GM12891 (cell line): ENCODE measurements around the gene MRPS23. TPM values are rescaled to one million over a fixed set of nuclear protein-coding genes. Genes with fewer than 3 reads are reported as not detected.

Experiments used
- DNase-seq: peaks from one replicate; pipeline ENCODE4 v3.0.0; 2011; ENCODE audit warnings: low spot score; ENCODE audit not compliant: insufficient read length
- FAIRE-seq: peaks from 2 replicates; lab custom pipeline; 2011; peaks lifted over from hg19 to GRCh38; lab: Jason Lieb, UNC
- PAX5 ChIP-seq: IDR thresholded peaks from 2 replicates; pipeline ENCODE4 v1.6.1; 2011; ENCODE audit warnings: low read length, moderate library complexity, mild to moderate bottlenecking; ENCODE audit not compliant: insufficient read depth, severe bottlenecking
- POLR2A ChIP-seq: IDR thresholded peaks from 2 replicates; pipeline ENCODE4 v1.6.1; 2011; ENCODE audit warnings: low read depth, low read length, control low read depth
- POLR2AphosphoS5 ChIP-seq: IDR thresholded peaks from 2 replicates; pipeline ENCODE4 v1.6.1; 2011; ENCODE audit warnings: low read depth, low read length, control low read depth
- POU2F2 ChIP-seq: IDR thresholded peaks from 2 replicates; pipeline ENCODE4 v1.6.1; 2011; ENCODE audit warnings: low read depth, mild to moderate bottlenecking, control low read depth, low read length, moderate library complexity
- SPI1 ChIP-seq: IDR thresholded peaks from 2 replicates; pipeline ENCODE4 v1.6.1; 2011; ENCODE audit warnings: low read depth, low read length, control low read depth
- TAF1 ChIP-seq: IDR thresholded peaks from 2 replicates; pipeline ENCODE4 v1.6.1; 2011; ENCODE audit warnings: low read depth, low read length, control low read depth
- polyA plus RNA-seq: library from polyadenylated mRNA; unstranded; fragments of >200 nt; gene quantifications from one replicate; pipeline ENCODE4 v1.2.1, GENCODE V29; 2012; ENCODE audit warnings: low read depth, missing spikeins, inconsistent platforms; ENCODE audit not compliant: missing spikeins

MRPS23 gene
- 68.2 TPM for polyA plus RNA-seq

- FAIRE-seq (peak; percentile 97), DNase-seq (peak; percentile 92)
- TF ChIP-seq POLR2A = peak; percentile 83
- TF ChIP-seq SPI1 = no peak
- TF ChIP-seq TAF1 = peak; percentile 67
- peak; percentile 81 for TF ChIP-seq POU2F2
- peak; percentile 81 for TF ChIP-seq POLR2AphosphoS5
These were observed at the start of gene MRPS23 for GRCh38 chr17:57849874-57850754. Gene MRPS23 (minus strand): TSS chr17:57850044. CDS start chr17:57850010, 34 bp downstream.

DNA sequence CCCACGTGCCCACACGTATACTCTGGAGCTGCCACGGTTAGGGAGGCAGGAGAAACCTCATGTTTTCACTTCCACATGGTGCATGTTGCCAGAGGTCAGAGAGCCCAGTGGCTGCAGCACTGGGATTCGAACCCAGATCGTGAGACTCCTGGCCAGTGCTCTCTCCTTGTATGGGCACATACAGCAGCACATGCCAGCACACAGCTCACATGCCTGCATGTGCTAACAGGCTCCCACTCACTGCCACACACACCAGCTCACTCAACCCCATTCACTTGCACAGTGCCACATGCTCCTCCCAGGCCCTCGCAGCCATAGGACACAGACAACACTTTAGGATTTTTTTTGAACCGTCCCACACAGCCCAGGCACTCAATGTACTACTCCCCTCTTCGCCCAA lies 49.5 kb upstream of the MRPS23 start:
- FAIRE-seq (no peak), DNase-seq (no peak)
- TF ChIP-seq TAF1 (no peak), PAX5 (no peak), POLR2A (no peak), POU2F2 (no peak), POLR2AphosphoS5 (no peak), SPI1 (no peak)

- FAIRE-seq (no peak), DNase-seq (no peak)
- no peak for TF ChIP-seq PAX5
- no peak for TF ChIP-seq TAF1
- no peak for TF ChIP-seq POLR2AphosphoS5
- TF ChIP-seq POLR2A = no peak
- no peak for TF ChIP-seq SPI1
- no peak for TF ChIP-seq POU2F2
These were observed 48.9 kb upstream of the MRPS23 start for GRCh38 chr17:57898487-57899311.

- FAIRE-seq = no peak
- DNase-seq = no peak
- TF ChIP-seq POU2F2 = no peak
- TF ChIP-seq POLR2A = no peak
- TF ChIP-seq SPI1 = no peak
- no peak for TF ChIP-seq POLR2AphosphoS5
- no peak for TF ChIP-seq PAX5
- TF ChIP-seq TAF1 = no peak
These were observed 45.7 kb upstream of the MRPS23 start for GRCh38 chr17:57895382-57896060.

- TF ChIP-seq POU2F2 = no peak
- no peak for TF ChIP-seq TAF1
- TF ChIP-seq POLR2AphosphoS5 = no peak
- no peak for TF ChIP-seq POLR2A
- TF ChIP-seq SPI1 = no peak
- TF ChIP-seq PAX5 = no peak
- no peak for DNase-seq
- FAIRE-seq = peak; percentile 84
These were observed 45.0 kb upstream of the MRPS23 start for GRCh38 chr17:57894848-57895247.

- DNase-seq = no peak
- FAIRE-seq = peak; percentile 86
- TF ChIP-seq TAF1 = no peak
- TF ChIP-seq POLR2A = no peak
- TF ChIP-seq POLR2AphosphoS5 = no peak
- TF ChIP-seq PAX5 = no peak
- no peak for TF ChIP-seq POU2F2
- TF ChIP-seq SPI1 = no peak
These were observed 43.2 kb upstream of the MRPS23 start for GRCh38 chr17:57892820-57893595.

GRCh38 chr17:57892146-57892819 lies 42.4 kb upstream of the MRPS23 start:
- TF ChIP-seq SPI1 (no peak), POLR2AphosphoS5 (no peak), POU2F2 (no peak), TAF1 (no peak), PAX5 (no peak), POLR2A (no peak)
- no peak for FAIRE-seq

DNA sequence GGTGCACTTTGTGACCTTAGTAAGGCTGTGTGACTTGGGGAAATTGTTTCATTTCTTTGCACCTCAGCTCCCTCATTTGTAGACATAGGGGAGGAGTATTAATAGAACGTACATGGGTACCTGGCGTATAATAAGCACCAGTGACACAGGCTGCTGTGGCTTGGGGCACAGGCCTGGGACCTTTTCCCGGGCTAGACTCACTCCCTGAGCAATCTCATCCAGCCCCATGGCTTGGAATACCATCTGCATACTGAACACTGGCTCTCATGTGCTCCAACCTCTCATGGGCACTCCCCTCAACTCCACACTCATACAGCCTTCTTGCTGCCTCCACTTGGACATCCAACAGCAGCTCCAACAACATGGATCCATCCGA lies 41.0 kb upstream of the MRPS23 start:
- TF ChIP-seq TAF1 (no peak), POLR2AphosphoS5 (no peak), SPI1 (no peak), POLR2A (no peak), PAX5 (no peak), POU2F2 (no peak)
- no peak for DNase-seq
- no peak for FAIRE-seq

More at GRCh38 chr17:57892146-57892819, 42.4 kb upstream of the MRPS23 start:
- DNase-seq = peak; percentile 80
